NOMO-1 treated with dmso at 0.1 percent for 144 hours (cell line): ENCODE data around the gene LYZL4.
A peak's percentile ranks its signal among the peaks of the same experiment; 100 is the strongest.

Experiments used
- DNase-seq: peaks from one replicate; lab custom pipeline; 2025; ENCODE audit not compliant: unreplicated experiment; lab: John Stamatoyannopoulos, UW

LYZL4 gene

DNA sequence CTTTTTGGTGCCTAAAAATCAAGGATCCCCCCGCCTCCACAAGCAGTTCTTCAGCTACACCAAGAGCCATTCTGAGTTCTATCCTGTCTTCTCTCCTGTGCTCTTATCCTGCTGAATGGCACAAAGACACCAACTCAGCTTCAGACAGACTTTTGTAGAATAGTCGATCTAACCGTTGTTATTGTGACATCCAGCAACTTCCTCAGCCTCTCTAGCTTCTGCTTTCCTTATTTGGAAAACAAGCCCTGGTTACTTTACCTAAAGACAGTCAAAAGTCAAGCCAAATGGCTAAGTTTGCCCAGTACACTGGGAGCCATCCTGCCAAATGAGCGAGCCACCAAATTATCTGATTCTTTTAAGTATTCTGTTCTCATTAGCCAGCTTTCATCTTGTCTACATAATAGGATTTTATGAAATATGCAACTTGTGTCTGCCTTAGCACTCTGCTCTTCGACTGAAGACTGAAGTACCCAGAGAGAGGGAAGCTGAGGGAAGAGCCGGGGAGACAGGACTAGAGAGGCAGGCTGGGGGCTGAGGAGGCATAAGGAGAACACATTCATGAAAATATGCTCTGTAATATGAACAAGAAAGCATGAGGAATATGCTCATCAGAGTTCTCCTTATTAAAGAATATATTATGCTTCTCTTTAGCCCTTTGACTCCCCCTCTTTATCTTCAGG lies 35.1 kb downstream of the LYZL4 start:
- peak; percentile 44 for DNase-seq

DNA sequence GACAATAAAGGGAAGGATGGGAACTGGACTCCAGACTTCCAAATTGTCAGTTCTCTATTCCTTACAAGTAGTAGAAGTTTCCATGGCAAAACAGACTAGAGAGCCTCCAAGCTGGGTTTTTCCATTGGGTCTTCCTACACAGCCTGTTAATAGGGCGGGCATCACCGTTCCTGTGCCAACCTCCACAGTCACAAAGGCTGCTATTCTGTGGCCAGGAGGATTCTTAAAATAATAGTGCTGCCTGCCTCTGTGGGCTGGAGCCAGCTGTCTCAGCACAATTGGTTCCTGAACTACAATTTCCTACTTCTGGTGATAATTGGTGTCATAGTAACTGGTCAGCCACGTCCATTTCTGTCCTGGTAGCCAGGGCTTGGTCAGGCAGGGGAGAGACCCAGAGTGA lies 38.6 kb downstream of the LYZL4 start:
- DNase-seq, result no peak

DNA sequence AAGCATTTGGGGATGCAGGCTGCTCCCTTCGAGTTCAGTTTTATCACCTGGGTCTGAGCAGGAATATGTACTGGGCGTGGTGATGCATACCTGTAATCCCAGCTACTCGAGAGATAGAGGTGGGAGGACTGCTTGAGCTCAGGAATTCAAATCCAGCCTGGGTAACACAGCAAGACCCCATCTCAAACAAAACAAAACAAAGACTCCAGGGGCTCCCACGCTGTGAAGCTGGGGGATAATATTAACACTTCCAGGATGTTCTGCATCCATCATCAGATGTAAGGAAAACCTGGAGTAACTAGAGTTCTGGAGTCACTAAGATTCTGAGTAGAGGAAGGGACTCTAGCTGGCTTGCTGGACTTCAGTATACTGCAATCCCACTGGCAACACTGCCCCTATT lies 40.6 kb downstream of the LYZL4 start:
- no peak for DNase-seq

DNA sequence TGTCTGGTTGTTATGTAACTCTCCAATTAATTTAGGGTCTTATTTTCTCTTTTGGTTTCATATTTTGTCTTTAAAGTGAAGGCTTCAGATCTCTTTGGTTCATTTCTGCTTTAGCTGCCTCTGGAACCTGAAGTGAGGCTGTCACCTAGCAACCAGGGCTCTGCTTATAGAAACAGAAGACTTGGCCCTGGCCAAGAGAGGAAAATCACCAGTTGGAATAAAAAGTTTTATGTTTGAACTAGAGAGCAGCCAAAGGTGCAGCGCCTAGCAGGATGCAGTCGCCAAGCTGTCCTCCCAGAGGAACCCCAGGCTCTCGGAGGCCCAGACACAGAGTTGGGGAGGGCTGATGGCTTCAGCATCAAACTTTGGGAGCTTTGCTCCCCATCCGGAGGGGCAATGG lies 41.1 kb downstream of the LYZL4 start:
- no peak for DNase-seq

DNA sequence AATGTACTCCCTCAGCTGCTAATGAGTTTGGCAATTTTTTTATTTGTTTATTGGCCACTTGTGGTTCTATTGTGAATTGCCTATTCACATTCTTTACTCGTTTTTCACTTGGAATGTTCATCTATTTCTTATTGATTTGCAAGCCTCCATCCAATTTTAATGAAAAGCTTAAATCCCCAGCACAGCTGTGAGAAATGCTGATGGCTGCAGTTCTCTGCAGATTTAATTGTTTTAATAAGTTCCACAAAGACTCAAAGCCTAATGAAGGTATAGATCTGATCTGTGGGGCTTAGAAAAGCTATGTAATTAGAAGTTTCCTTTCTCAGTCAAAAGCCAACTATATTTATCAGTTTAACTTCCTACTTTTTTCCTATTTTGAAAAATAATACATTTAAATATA lies 41.5 kb downstream of the LYZL4 start:
- DNase-seq, result no peak

DNA sequence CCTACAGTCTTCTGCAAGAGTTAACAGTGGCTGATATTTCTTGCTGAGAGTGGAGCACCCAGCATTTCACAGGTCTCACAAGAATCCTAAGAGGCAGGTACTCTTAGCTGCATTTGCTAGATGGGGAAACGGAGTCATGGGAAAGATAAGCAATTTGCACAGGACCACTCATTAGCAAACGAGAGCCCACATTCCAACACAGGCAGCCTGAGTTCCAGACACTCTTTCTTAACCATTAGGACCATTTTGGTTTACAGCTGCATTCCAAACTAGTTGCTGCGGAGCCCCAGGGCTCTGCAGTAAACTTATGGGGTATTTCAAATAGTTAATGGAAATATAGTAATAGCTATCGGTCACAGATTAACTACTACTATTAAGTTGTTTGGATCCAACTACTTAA lies 42.5 kb downstream of the LYZL4 start:
- no peak for DNase-seq

DNA sequence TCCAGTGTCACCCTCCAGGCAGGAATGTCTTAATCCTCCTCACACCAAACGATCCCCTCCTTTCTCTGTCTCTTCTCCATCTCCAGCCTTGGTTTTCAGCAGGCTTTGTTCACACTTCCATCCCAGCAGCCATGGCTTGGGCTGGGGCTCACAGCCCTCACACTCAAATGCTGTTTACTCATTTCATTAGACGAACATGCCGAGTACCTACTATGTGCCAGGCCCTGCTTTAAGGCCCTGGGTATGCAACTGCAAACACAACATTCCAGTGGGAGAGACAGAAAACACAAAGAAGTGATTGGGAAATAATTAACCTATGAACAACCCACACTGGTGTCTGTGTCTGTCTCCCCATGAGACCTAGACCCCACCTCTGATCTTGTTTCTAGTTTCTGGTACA lies 43.9 kb downstream of the LYZL4 start:
- no peak for DNase-seq

DNA sequence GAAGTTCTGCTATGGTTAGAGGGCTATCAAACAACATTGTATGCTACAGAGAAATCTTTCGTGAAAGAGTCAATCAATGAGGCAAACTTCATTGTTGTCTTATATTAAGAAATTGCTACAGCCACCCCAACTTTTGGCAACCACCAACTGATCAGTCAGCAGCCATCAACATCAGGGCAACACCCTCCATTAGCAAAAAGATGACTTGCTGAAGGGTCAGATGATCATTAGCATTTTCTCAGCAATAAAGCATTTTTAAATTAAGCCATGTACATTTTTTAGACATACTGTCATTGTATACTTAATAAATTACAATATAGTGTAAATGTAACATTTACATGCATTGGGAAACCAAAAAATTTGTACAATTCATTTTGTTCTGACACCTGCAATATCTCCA lies 53.1 kb downstream of the LYZL4 start:
- no peak for DNase-seq

DNA sequence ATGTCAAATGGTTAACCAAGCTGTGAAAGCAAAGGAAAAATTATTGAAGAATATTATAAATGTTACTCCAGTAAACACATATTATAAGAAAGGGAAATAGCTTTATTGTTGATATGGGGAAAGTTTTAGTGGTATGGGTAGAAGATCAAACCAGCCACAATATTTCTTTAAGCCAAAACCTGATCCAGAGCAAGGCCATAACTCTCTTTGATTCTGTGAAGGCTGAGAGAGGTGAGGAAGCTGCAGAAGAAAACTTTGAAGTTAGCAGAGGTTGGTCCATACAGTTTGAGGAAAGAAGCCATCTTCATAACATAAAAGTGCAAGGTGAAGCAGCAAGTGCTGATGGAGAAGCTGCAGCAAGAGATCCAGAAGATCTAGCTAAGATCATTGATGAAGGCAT lies 54.8 kb downstream of the LYZL4 start:
- no peak for DNase-seq

DNA sequence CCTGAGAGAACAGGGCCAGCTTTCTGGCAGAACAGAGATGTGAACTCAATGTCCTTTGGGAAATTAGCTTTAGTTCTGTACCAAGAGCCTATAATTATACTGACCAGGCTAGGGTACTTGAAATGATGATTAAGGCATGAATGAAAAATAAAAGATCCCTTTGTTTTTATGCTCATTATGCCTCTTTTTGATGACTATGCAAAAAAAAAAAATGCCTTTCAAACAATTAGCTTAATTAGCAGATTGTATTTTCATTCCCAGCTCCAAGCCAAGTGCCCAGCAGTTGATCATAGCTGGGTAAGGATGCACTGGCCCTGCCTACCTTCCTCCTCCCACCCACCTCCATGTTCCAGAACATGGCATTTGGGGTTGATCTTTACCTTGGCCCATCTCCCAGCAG lies 56.8 kb downstream of the LYZL4 start:
- no peak for DNase-seq

DNA sequence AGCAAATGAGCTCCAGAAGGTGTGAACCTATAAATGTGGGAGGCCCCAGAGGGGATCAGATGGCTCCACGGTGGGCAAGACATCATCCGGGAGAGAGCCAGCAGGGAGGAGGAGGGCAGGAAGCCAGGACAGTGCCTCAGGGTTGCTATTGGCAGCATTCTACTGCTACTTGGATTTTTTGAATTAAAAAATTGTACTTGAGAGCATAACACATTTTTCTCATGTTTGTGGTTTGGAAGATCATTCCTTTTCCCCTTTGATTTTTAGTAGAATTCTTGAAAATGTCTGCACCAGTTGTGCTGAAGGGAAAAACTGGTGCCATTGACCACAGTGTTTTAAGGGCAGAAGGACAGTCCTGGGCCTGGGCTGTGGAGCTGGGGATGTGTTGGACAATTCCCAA lies 59.2 kb downstream of the LYZL4 start:
- DNase-seq, result no peak

DNA sequence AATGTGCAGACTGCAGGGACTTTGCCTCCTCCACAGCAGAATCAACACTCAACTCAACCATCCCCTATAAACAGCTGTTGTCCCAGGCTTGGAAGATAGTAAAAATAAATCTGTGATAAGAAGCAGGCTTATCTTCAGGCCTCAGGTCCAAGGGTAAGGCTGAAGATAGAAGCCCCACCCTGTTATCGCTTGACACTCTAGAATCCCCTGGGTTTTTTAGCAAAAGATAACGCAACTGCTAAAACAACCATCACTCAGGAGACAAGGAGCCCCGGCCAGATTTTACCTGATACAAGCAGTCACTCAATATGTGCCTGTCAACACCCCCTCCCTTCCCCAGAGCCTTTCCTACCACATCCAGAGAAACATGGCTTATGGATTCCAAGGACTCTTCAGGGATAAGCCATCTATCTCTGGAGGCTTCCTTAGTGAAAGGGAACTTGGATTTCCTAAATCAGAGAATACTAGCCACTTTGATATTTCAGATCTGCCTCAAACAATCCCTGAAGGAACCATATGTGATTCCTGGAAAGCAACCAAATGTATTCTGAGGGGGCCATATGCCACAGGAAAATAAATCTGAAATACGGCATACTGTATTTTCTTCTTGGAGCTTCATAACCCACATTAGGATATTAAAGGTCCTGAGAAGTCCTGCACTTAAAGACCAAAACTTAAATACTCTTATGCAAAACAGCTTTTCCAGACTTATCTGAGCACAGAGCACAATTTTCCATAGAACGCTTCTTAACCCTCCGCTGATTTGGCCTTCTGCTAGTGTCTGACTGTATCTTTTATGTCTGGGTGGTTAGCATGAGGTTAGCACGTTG lies 60.4 kb downstream of the LYZL4 start:
- no peak for DNase-seq

DNA sequence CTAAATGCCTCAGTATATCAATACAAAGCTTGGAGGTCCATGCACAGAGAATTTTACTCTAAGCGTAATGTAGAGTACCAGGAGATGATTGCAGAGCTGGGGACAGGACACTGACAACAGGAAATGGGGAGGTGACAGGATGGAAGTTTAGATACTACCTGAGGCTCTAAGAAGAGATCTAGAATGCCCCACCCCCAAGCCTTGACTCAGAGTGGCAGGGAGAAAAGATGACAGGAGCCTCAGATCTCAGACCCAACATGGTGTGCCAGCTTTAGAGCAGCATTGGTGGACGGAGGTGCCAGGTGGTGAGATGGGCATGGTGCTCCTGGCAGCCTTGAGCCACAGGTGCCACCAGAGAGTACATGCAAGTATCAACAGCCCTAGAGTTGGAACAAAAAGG lies 62.5 kb downstream of the LYZL4 start:
- no peak for DNase-seq
